Superior temporal gyrus (tissue), 1 donor: Measurements from ENCODE around the gene FGA.
"Not testable (repeated sequence)": the region's sequence is repeated elsewhere in the genome, so short reads cannot be mapped to it uniquely, and the experiment has no call there.

ENCODE experiments used
- DNase-seq: peaks from one replicate; pipeline ENCODE4 v3.0.0-alpha.2; 2016; ENCODE audit errors: extremely low spot score

Gene FGA

GRCh38 chr4:154606728-154607723 lies 16.5 kb upstream of the FGA start:
- no peak for DNase-seq

GRCh38 chr4:154604696-154605200 lies 14.2 kb upstream of the FGA start:
- DNase-seq: no peak

GRCh38 chr4:154603033-154603943 lies 12.7 kb upstream of the FGA start:
- DNase-seq: no peak

GRCh38 chr4:154602404-154603020 lies 12.0 kb upstream of the FGA start:
- DNase-seq: no peak

GRCh38 chr4:154597798-154598774 lies 7.5 kb upstream of the FGA start:
- no peak for DNase-seq

GRCh38 chr4:154597281-154597680 lies 6.7 kb upstream of the FGA start:
- DNase-seq: not testable (repeated sequence)

- no peak for DNase-seq
These were observed 5.3 kb upstream of the FGA start for GRCh38 chr4:154595807-154596206.

- DNase-seq: not testable (repeated sequence)
These were observed 3.8 kb upstream of the FGA start for GRCh38 chr4:154594343-154594742.

- peak; percentile 75 for DNase-seq
These were observed 3.3 kb upstream of the FGA start for GRCh38 chr4:154593868-154594267.

- DNase-seq: no peak
These were observed 1.3 kb upstream of the FGA start for GRCh38 chr4:154591890-154592289.

- DNase-seq: no peak
These were observed 995 bp downstream of the FGA start for GRCh38 chr4:154589296-154590197.

GRCh38 chr4:154588198-154588597 lies 2.3 kb downstream of the FGA start:
- DNase-seq: no peak

- no peak for DNase-seq
These were observed 4.1 kb downstream of the FGA start for GRCh38 chr4:154586296-154587033.

- no peak for DNase-seq
These were observed 5.0 kb downstream of the FGA start for GRCh38 chr4:154585369-154586018.

GRCh38 chr4:154584259-154584658 lies 6.3 kb downstream of the FGA start:
- DNase-seq: no peak

GRCh38 chr4:154583677-154584076 lies 6.9 kb downstream of the FGA start:
- DNase-seq: no peak

GRCh38 chr4:154583230-154583629 lies 7.3 kb downstream of the FGA start:
- no peak for DNase-seq

- DNase-seq: no peak
These were observed 7.8 kb downstream of the FGA start for GRCh38 chr4:154582723-154583122.
